Kidney epithelial cell (primary cell): ENCODE results near the gene EEIG2. TPM values are rescaled to one million over a fixed set of nuclear protein-coding genes. Genes with fewer than 3 reads are reported as not detected.
"Not testable (repeated sequence)": the region's sequence is repeated elsewhere in the genome, so short reads cannot be mapped to it uniquely, and the experiment has no call there.

ENCODE experiments used
- DNase-seq: peaks from one replicate; pipeline ENCODE4 v3.0.0-alpha.2; 2010; ENCODE audit warnings: low read depth
- H3K27me3 ChIP-seq: 2 replicates; pipeline ENCODE4 v1.6.0; 2011; ENCODE audit warnings: low read length; ENCODE audit not compliant: control insufficient read depth, insufficient read depth
- H3K36me3 ChIP-seq: 2 replicates; pipeline ENCODE4 v1.5.1; 2011; ENCODE audit warnings: low read length; ENCODE audit not compliant: control insufficient read depth, insufficient read depth
- H3K4me3 ChIP-seq: 2 replicates; pipeline ENCODE4 v1.5.1; 2011; ENCODE audit warnings: low read depth, mild to moderate bottlenecking, control low read depth, low read length
- total RNA-seq: library from RNA; depleted of rRNA; stranded (reverse); fragments of >200 nt; gene quantifications from 2 replicates; pipeline ENCODE4 v1.2.3, GENCODE V29; 2015
- TF ChIP-seq, protein P1 (sequence below): IDR thresholded peaks from 2 replicates; pipeline ENCODE4 v1.5.1; 2011; ENCODE audit warnings: mild to moderate bottlenecking, moderate library complexity, low read length, control low read depth, inconsistent platforms; ENCODE audit not compliant: insufficient read depth, poor library complexity, severe bottlenecking

EEIG2 gene
- total RNA-seq, 1 donor from 2014 or later: 5.2 TPM

DNA sequence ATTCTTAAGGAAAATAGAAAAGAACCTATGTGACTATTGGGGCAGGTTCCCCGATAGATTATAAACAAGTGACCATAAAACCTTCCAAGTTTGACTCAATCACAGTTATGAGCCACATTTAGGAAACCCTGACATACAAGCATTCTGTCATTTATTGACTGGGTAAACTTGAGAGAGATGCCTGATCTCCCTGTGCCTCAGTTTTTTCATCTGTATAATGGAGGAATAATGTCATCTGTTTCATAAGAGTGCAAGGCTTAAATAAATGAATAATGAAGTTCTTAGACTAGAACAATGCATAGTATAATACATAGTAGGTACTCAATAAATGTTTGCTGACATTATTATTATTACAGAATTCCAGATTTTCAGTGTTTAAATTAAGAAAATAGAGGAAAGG, 18.9 kb upstream of the EEIG2 start:
- TF ChIP-seq, protein P1, sequence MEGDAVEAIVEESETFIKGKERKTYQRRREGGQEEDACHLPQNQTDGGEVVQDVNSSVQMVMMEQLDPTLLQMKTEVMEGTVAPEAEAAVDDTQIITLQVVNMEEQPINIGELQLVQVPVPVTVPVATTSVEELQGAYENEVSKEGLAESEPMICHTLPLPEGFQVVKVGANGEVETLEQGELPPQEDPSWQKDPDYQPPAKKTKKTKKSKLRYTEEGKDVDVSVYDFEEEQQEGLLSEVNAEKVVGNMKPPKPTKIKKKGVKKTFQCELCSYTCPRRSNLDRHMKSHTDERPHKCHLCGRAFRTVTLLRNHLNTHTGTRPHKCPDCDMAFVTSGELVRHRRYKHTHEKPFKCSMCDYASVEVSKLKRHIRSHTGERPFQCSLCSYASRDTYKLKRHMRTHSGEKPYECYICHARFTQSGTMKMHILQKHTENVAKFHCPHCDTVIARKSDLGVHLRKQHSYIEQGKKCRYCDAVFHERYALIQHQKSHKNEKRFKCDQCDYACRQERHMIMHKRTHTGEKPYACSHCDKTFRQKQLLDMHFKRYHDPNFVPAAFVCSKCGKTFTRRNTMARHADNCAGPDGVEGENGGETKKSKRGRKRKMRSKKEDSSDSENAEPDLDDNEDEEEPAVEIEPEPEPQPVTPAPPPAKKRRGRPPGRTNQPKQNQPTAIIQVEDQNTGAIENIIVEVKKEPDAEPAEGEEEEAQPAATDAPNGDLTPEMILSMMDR: no peak
- H3K27me3 ChIP-seq: no peaks in the 10 kb centered on the region
- no peaks in the 10 kb centered on the region for H3K36me3 ChIP-seq
- no peak for DNase-seq
- no peak overlapping the region for H3K4me3 ChIP-seq

DNA sequence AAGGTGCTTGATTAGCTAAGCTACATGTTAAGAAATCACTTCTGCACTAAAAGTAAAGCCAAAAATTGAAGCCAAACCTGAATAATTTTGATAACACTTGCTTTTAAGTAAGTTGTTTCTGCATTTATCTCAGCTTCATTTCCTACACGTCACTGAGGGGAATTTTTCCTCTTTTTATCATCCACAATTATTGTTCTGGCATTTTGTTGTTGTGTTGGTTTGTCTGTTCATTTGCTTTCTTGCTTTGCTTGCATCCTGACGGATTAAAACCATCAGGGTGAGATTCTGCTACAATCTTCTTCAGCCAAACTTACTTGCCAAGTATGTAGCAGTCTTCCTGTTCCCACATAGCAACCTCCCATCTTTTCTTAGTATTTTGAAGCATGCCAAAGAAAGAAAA, 18.0 kb upstream of the EEIG2 start:
- no peak overlapping the region for H3K4me3 ChIP-seq
- no peak for DNase-seq
- no peaks in the 10 kb centered on the region for H3K27me3 ChIP-seq
- TF ChIP-seq, protein P1: no peak
- no peaks in the 10 kb centered on the region for H3K36me3 ChIP-seq

DNA sequence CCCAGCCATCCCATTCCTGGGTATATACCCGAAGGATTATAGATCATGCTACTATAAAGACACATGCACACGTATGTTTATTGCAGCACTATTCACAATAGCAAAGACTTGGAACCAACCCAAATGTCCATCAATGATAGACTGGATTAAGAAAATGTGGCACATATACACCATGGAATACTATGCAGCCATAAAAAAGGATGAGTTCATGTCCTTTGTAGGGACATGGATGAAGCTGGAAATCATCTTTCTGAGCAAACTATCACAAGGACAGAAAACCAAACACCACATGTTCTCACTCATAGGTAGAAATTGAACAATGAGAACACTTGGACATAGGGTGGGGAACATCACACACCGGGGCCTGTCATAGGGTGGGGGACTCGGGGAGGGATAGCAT, 12.4 kb upstream of the EEIG2 start:
- H3K4me3 ChIP-seq, H3K36me3 ChIP-seq, H3K27me3 ChIP-seq, DNase-seq: not testable (repeated sequence)

DNA sequence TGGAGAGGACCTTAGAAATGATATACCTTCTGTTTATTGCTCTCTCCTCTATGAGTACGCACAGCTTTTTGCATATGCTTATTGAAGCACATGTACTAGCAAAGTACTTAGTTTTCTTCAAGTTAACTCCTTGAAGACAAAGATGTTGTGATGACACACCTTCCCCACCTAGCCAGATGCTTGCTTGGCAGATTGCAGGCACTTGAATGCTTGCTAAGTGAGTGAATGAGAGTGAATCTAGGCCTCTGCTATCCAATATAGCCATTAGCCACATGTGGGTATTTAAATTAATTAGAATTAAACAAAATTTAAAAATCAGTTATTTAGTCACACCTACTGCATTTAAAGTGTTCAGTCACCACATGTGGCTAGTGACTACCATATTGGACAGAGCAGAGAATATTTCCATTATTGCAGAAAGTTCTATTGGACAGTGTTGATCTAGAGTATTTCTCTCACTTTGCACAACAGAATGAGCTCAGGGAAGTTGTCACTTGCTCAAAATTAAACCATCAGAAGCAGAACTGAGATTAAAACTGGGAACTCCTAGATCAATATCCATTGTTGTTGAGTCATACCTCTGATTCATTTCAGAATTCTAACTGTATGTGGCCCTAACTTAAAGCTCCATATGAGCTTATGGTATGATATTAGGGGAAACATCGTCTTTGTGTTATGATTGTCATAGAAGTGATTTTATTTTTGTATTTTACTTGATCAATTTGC, 8.6 kb upstream of the EEIG2 start:
- TF ChIP-seq, protein P1: no peak
- no peak for DNase-seq
- no peaks in the 10 kb centered on the region for H3K27me3 ChIP-seq
- no peak overlapping the region for H3K4me3 ChIP-seq
- H3K36me3 ChIP-seq: no peaks in the 10 kb centered on the region

DNA sequence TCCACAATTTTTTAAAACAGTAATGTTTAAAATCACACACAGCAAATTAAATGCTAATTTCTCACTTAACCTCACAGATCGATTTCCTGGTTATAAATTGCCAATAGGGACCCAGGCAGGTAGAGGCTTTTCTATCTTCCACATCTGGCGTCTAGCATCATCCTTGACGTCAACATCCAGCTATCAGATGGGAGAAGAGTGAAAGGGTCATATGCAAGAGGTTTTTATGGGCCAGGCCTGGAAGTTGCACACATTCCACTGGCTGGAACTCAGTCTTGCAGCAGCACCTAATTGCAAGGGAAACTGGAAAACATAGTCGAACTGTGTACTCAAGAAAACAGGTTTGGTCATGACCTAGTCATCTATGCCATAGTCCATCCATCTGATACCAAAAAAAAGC, 6.0 kb upstream of the EEIG2 start:
- H3K4me3 ChIP-seq: no peak overlapping the region
- no peaks in the 10 kb centered on the region for H3K27me3 ChIP-seq
- DNase-seq: no peak
- TF ChIP-seq, protein P1: no peak
- no peaks in the 10 kb centered on the region for H3K36me3 ChIP-seq

DNA sequence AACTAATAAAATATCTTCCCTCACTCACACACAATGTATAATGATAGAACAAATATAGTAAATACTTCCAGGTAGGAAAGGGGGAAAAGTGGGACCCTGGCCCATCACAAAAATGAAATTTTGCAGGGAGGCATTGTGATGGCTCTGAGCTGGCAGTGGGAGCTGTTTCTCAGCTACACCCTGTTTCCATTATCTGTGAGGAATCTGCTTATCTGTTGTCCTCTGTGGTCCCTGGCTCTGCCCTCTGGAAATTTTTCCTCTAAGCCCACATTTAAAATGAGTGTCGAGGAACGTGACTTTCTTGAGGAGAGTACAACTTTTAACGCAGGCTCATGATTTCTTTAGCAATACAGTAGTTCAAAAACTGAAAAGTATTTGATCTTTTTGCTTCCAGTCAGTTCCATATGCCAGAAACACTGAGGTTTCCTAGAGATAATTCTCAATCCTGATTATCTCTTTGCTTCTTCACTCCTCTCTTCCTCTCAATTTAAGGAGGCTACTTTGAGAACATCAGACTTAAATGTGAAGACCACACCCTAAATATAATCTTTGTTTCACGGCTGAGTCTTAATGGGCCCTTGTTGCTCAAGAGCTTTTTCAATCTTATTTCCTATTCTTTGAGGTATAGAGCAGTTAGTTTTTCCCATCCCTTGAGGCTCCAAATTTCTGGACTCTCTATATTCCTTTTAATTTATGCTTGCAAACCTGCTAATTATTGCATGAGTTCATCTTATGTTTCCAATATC, 5.0 kb upstream of the EEIG2 start:
- no peaks in the 10 kb centered on the region for H3K27me3 ChIP-seq
- DNase-seq: no peak
- TF ChIP-seq, protein P1: no peak

More for the DNA sequence above, 5.0 kb upstream of the EEIG2 start:
- Histone ChIP-seq H3K36me3 (no peaks in the 10 kb centered on the region), H3K4me3 (no peak overlapping the region)
